IMR-90 (cell line): Measurements from ENCODE around the gene RIC8A. TPM values are rescaled to one million over a fixed set of nuclear protein-coding genes. Genes with fewer than 3 reads are reported as not detected.

ENCODE experiments used
- ATAC-seq: fragments of 200-7000 bp; cut with Tn5 transposase; 2 replicates; pipeline ENCODE4 v1.9.1; 2020; ENCODE audit warnings: low read depth, mild to moderate bottlenecking, moderate library complexity
- BruUV-seq: library from RNA; stranded (reverse); fragments of 400-500 nt; replicated peaks from 2 replicates; lab custom pipeline; 2021; lab: Mats Ljungman, UMichigan
- CTCF ChIA-PET: fragments of 300-600 bp; formaldehyde crosslinking; extraction: SDS; loops from one replicate; lab custom pipeline; 2021; ENCODE audit warnings: antibody characterized with exemption; lab: Yijun Ruan, JAX
- POLR2A ChIA-PET: fragments of 300-600 bp; sonication (Branson Sonifier 250); formaldehyde crosslinking; loops from one replicate; lab custom pipeline; 2022; ENCODE audit warnings: antibody characterized with exemption; ENCODE audit not compliant: unreplicated experiment; lab: Charles Lee
- DNase-seq: peaks from one replicate; pipeline ENCODE4 v3.0.0; 2013
- H2AFZ ChIP-seq: replicated peaks from 2 replicates; pipeline ENCODE3; 2013; ENCODE audit warnings: low read length, mild to moderate bottlenecking; ENCODE audit not compliant: poor library complexity
- H2AK5ac ChIP-seq: 2 replicates; pipeline ENCODE4 v1.6.1; 2013; ENCODE audit warnings: low read depth, low read length, inconsistent platforms
- H2AK9ac ChIP-seq: replicated peaks from 2 replicates; pipeline ENCODE3; 2013; ENCODE audit warnings: mild to moderate bottlenecking, low read depth, low read length, moderate library complexity; ENCODE audit not compliant: poor library complexity
- H2BK120ac ChIP-seq: 2 replicates; pipeline ENCODE4 v1.6.1; 2013; ENCODE audit warnings: low read depth, low read length, inconsistent platforms
- H2BK15ac ChIP-seq: 3 replicates; pipeline ENCODE4 v1.6.1; 2013; ENCODE audit warnings: low read depth, low read length, inconsistent platforms
- H2BK20ac ChIP-seq: 2 replicates; pipeline ENCODE4 v1.6.1; 2013; ENCODE audit warnings: low read depth, mild to moderate bottlenecking, inconsistent platforms, low read length, moderate library complexity
- H2BK5ac ChIP-seq: 2 replicates; pipeline ENCODE4 v1.6.1; 2013; ENCODE audit warnings: mild to moderate bottlenecking, low read depth, low read length, inconsistent platforms; ENCODE audit not compliant: poor library complexity, severe bottlenecking
- H3K14ac ChIP-seq: replicated peaks from 2 replicates; pipeline ENCODE4 v1.6.1; 2013; ENCODE audit warnings: low read depth, low read length, inconsistent platforms
- H3K18ac ChIP-seq: 2 replicates; pipeline ENCODE4 v1.6.1; 2013; ENCODE audit warnings: low read depth, low read length, control low read depth
- H3K23ac ChIP-seq: 2 replicates; pipeline ENCODE4 v1.6.1; 2013; ENCODE audit warnings: low read depth, low read length, inconsistent platforms
- H3K27ac ChIP-seq: 2 replicates; pipeline ENCODE4 v1.5.1; 2013; ENCODE audit warnings: mild to moderate bottlenecking, control low read depth, low read length; ENCODE audit not compliant: insufficient read depth
- H3K27me3 ChIP-seq: 2 replicates; pipeline ENCODE4 v1.6.1; 2013; ENCODE audit warnings: low read length; ENCODE audit not compliant: control insufficient read depth, insufficient read depth
- H3K36me3 ChIP-seq: 2 replicates; pipeline ENCODE4 v1.6.1; 2013; ENCODE audit warnings: low read length, mixed read lengths; ENCODE audit not compliant: control insufficient read depth, insufficient read depth
- H3K4ac ChIP-seq: 2 replicates; pipeline ENCODE4 v1.6.1; 2013; ENCODE audit warnings: low read depth, low read length, inconsistent platforms
- H3K4me1 ChIP-seq: 2 replicates; pipeline ENCODE4 v1.6.1; 2013; ENCODE audit warnings: low read length, mixed read lengths; ENCODE audit not compliant: control insufficient read depth, insufficient read depth
- H3K4me2 ChIP-seq: 2 replicates; pipeline ENCODE4 v1.6.1; 2013; ENCODE audit warnings: low read depth, mild to moderate bottlenecking, control low read depth, low read length, moderate library complexity
- H3K4me3 ChIP-seq: 2 replicates; pipeline ENCODE4 v1.5.1; 2013; ENCODE audit warnings: low read depth, mild to moderate bottlenecking, control low read depth, low read length, moderate library complexity; ENCODE audit not compliant: insufficient read depth
- H3K56ac ChIP-seq: 2 replicates; pipeline ENCODE4 v1.6.1; 2013; ENCODE audit warnings: low read length, inconsistent platforms; ENCODE audit not compliant: insufficient read depth; ENCODE audit errors: extremely low read depth
- H3K79me1 ChIP-seq, 2 experiments: 2 replicates each; pipeline ENCODE4 v1.6.1; 2013; ENCODE audit warnings: low read length in 2 of 2, inconsistent platforms in 1 of 2, low read depth in 1 of 2
- H3K9ac ChIP-seq: 2 replicates; pipeline ENCODE4 v1.6.1; 2013; ENCODE audit warnings: low read depth, low read length, control low read depth
- H3K9me1 ChIP-seq: 2 replicates; pipeline ENCODE4 v1.6.1; 2013; ENCODE audit warnings: low read length, inconsistent platforms; ENCODE audit not compliant: insufficient read depth
- H3K9me3 ChIP-seq: 2 replicates; pipeline ENCODE4 v1.6.1; 2013; ENCODE audit warnings: low read length; ENCODE audit not compliant: control insufficient read depth, insufficient read depth
- H4K20me1 ChIP-seq: 2 replicates; pipeline ENCODE4 v1.6.1; 2013; ENCODE audit warnings: low read length, inconsistent platforms; ENCODE audit not compliant: insufficient read depth
- H4K5ac ChIP-seq: 2 replicates; pipeline ENCODE4 v1.6.1; 2013; ENCODE audit warnings: mild to moderate bottlenecking, low read depth, low read length, control low read depth
- H4K8ac ChIP-seq, 2 experiments: 2 replicates each; pipeline ENCODE4 v1.6.1; 2013; ENCODE audit warnings: low read depth in 2 of 2, low read length in 2 of 2, control low read depth in 1 of 2, inconsistent platforms in 1 of 2
- H4K91ac ChIP-seq: 2 replicates; pipeline ENCODE4 v1.6.1; 2013; ENCODE audit warnings: low read depth, low read length, inconsistent platforms; ENCODE audit not compliant: insufficient read depth
- BHLHE40 ChIP-seq: fragments of 150-350 bp; IDR thresholded peaks from 2 replicates; pipeline ENCODE4 v1.6.1; 2016; ENCODE audit warnings: mild to moderate bottlenecking, low read depth, low read length
- CEBPB ChIP-seq: IDR thresholded peaks from 2 replicates; pipeline ENCODE4 v1.6.1; 2012; ENCODE audit warnings: low read depth, low read length, improper control_type of control experiment
- CHD1 ChIP-seq: IDR thresholded peaks from 2 replicates; pipeline ENCODE4 v1.6.1; 2012; ENCODE audit warnings: low read depth, low read length, improper control_type of control experiment
- CTCF ChIP-seq: conservative IDR thresholded peaks from 2 replicates; pipeline ENCODE4 v1.5.1; 2012; ENCODE audit warnings: mild to moderate bottlenecking, low read depth, low read length, improper control_type of control experiment
- MAFK ChIP-seq: IDR thresholded peaks from 2 replicates; pipeline ENCODE4 v1.6.1; 2012; ENCODE audit warnings: low read depth, low read length, improper control_type of control experiment
- MAZ ChIP-seq: IDR thresholded peaks from 2 replicates; pipeline ENCODE4 v1.6.1; 2012; ENCODE audit warnings: low read depth, mild to moderate bottlenecking, low read length, improper control_type of control experiment, moderate library complexity, borderline replicate concordance
- MXI1 ChIP-seq: IDR thresholded peaks from 2 replicates; pipeline ENCODE4 v1.6.1; 2012; ENCODE audit warnings: low read depth, mild to moderate bottlenecking, low read length, moderate library complexity, borderline replicate concordance
- NFE2L2 ChIP-seq: fragments of 150-350 bp; IDR thresholded peaks from 2 replicates; pipeline ENCODE4 v1.6.1; 2016; ENCODE audit warnings: low read depth, mild to moderate bottlenecking, low read length
- POLR2A ChIP-seq: IDR thresholded peaks from 2 replicates; pipeline ENCODE4 v1.6.1; 2012; ENCODE audit warnings: mild to moderate bottlenecking, low read depth, low read length
- RAD21 ChIP-seq: IDR thresholded peaks from 2 replicates; pipeline ENCODE4 v1.6.1; 2012; ENCODE audit warnings: low read length, improper control_type of control experiment
- RCOR1 ChIP-seq: IDR thresholded peaks from 2 replicates; pipeline ENCODE4 v1.6.1; 2012; ENCODE audit warnings: mild to moderate bottlenecking, low read length, improper control_type of control experiment; ENCODE audit not compliant: insufficient replicate concordance
- RFX5 ChIP-seq: IDR thresholded peaks from 2 replicates; pipeline ENCODE4 v1.8.0; 2012; ENCODE audit warnings: low read depth, mild to moderate bottlenecking, low read length, moderate library complexity
- WGBS, 2 experiments: methylation state at CpG; one replicate each; pipeline versions ENCODE4 v1.1.5 to v1.1.7; 2013; ENCODE audit warnings: missing lambda C conversion rate in 2 of 2; ENCODE audit not compliant: insufficient read length in 1 of 2; ENCODE audit errors: extremely low coverage in 2 of 2; 5-methylcytosine and 5-hydroxymethylcytosine counted together
- dilution Hi-C: fragments of 300-500 bp; cut with HindIII; formaldehyde crosslinking; loops from one replicate; pipeline ENCODE4 v1.14.3; 2018; ENCODE audit warnings: low sequenced_read_pairs; ENCODE audit not compliant: unreplicated experiment
- in situ Hi-C: fragments of 300-500 bp; cut with MboI; formaldehyde crosslinking; loops from 3 replicates; pipeline ENCODE4 v1.14.3; 2019; ENCODE audit warnings: low sequenced_read_pairs, inconsistent platforms, mixed read lengths
- intact Hi-C: fragments of 100-400 bp; cut with micrococcal nuclease; formaldehyde crosslinking; loops from 2 replicates; pipeline ENCODE4 v1.10.0; 2022
- polyA plus RNA-seq, 3 experiments: library from polyadenylated mRNA; depleted of rRNA; stranded (reverse); fragments of >200 nt; gene quantifications; 2 replicates each; pipeline ENCODE4 v1.2.3, GENCODE V29; 2012; ENCODE audit warnings: low replicate concordance in 1 of 3
- total RNA-seq: library from RNA; depleted of rRNA; stranded (reverse); fragments of >200 nt; gene quantifications from 2 replicates; pipeline ENCODE4 v1.2.3, GENCODE V29; 2012
- TF ChIP-seq, protein P1 (sequence below): fragments of 150-350 bp; IDR thresholded peaks from 2 replicates; pipeline ENCODE4 v1.6.1; 2016; ENCODE audit warnings: low read depth, mild to moderate bottlenecking, low read length, moderate library complexity, borderline replicate concordance

The RIC8A gene
- total and polyA plus RNA-seq, 2 of the 4 experiments (the other 2 are of a cell fraction) = 129 to 188 TPM

DNA sequence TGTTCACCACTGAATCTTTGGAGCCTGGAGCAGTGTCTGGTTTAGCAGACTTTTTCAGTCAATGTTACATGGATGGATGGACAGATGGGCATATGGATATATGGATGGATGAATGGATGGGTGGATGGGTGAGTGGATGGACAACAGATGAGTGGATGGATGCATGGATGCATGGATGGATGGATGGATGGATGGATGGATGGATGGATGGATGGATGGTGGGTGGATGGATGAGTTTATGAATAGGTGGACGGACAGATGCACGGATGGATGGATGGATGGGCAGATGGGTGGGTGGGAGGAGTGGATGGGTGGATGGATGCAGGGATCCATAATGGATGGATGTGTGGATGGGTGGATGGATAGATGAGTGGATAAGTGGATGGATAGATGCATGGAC lies 48.3 kb downstream of the RIC8A start:
- intact Hi-C loops = no loop called here

More for the DNA sequence above, 48.3 kb downstream of the RIC8A start:
- Histone ChIP-seq H3K18ac (no peak overlapping the region), H2BK20ac (no peak overlapping the region), H3K9me1 (no peaks in the 10 kb centered on the region), H3K79me1 (peaks cover 0 to 3% of the 10 kb centered on the region in 2 experiments; a peak in 1 of 4 replicates), H3K9ac (no peak overlapping the region), H2BK5ac (no peak overlapping the region), H3K4me3 (no peak overlapping the region), H3K23ac (no peak overlapping the region), H3K4me2 (no peak overlapping the region), H4K91ac (no peak overlapping the region), H4K5ac (no peak overlapping the region), H2AK9ac (no peak overlapping the region), H3K27me3 (peaks cover 10% of the 10 kb centered on the region), H3K4ac (no peak overlapping the region), H2BK15ac (no peak overlapping the region), H3K14ac (no peak overlapping the region), H3K56ac (no peak overlapping the region), H3K27ac (no peak overlapping the region), H4K20me1 (no peaks in the 10 kb centered on the region; the same call in 1 of the 2 replicates), H2AK5ac (no peak overlapping the region), H2AFZ (no peak overlapping the region), H3K36me3 (peaks cover 25% of the 10 kb centered on the region), H3K9me3 (no peaks in the 10 kb centered on the region), H3K4me1 (no peaks in the 10 kb centered on the region), H4K8ac (no peak overlapping the region), H2BK120ac (no peak overlapping the region)
- ATAC-seq (no peak), DNase-seq (no peak)
- POLR2A ChIA-PET = no interaction called here
- dilution Hi-C loops (no loop called here), in situ Hi-C loops (no loop called here)
- TF ChIP-seq RFX5 (no peak), NFE2L2 (no peak), MAFK (no peak), CTCF (no peak), RCOR1 (no peak), MXI1 (no peak), POLR2A (no peak), MAZ (no peak), CEBPB (no peak), BHLHE40 (no peak), CHD1 (no peak), RAD21 (no peak)
- TF ChIP-seq, protein P1, sequence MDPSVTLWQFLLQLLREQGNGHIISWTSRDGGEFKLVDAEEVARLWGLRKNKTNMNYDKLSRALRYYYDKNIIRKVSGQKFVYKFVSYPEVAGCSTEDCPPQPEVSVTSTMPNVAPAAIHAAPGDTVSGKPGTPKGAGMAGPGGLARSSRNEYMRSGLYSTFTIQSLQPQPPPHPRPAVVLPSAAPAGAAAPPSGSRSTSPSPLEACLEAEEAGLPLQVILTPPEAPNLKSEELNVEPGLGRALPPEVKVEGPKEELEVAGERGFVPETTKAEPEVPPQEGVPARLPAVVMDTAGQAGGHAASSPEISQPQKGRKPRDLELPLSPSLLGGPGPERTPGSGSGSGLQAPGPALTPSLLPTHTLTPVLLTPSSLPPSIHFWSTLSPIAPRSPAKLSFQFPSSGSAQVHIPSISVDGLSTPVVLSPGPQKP = no peak
- BruUV-seq = no TSS peak
- CTCF ChIA-PET = no interaction called here
- no CpG with 5 or more reads among the region's 2 CpGs for WGBS, 2 experiments
